K562 (cell line): ENCODE data around the gene PANK2. TPM values are rescaled to one million over a fixed set of nuclear protein-coding genes. Genes with fewer than 3 reads are reported as not detected.

ENCODE experiments used
- ATAC-seq: fragments of 200-7000 bp; cut with Tn5 transposase; 3 replicates; pipeline ENCODE4 v1.9.1; 2020; ENCODE audit warnings: moderate library complexity
- BruUV-seq: library from RNA; stranded (reverse); fragments of 400-500 nt; replicated peaks from 2 replicates; lab custom pipeline; 2021; lab: Mats Ljungman, UMichigan
- CTCF ChIA-PET: fragments of 300-600 bp; formaldehyde crosslinking; extraction: SDS; loops from one replicate; lab custom pipeline; 2021; ENCODE audit warnings: low intra/inter-chr PET ratio; lab: Yijun Ruan, JAX
- POLR2A ChIA-PET: fragments of 300-600, 350-650 bp; sonication (Branson Sonifier 250); formaldehyde crosslinking; extraction: SDS; loops from one replicate; lab custom pipeline; 2021; ENCODE audit warnings: antibody characterized with exemption, inconsistent platforms; lab: Yijun Ruan, JAX
- DNase-seq, 4 experiments: peaks; one replicate each; pipeline versions ENCODE4 v3.0.0 to v3.0.0-alpha.2; 2011 to 2018; ENCODE audit warnings: low spot score in 3 of 4, mixed read lengths in 3 of 4; ENCODE audit errors: extremely low read depth in 1 of 4
- FAIRE-seq: peaks from 2 replicates; lab custom pipeline; 2011; peaks lifted over from hg19 to GRCh38; lab: Jason Lieb, UNC
- H2AFZ ChIP-seq: 2 replicates; pipeline ENCODE4 v1.6.0; 2011; ENCODE audit warnings: low read depth, low read length, control low read depth, inconsistent platforms
- H3K27ac ChIP-seq: fragments of 200-600 bp; 3 replicates; pipeline ENCODE4 v1.8.0; 2011; ENCODE audit warnings: low read depth, mild to moderate bottlenecking, control low read depth, inconsistent platforms, low read length, moderate library complexity, mixed read lengths; ENCODE audit errors: extremely low read depth
- H3K27me3 ChIP-seq, 2 experiments: fragments of 300-600 bp in 1 of 2; 2 replicates in 1 of 2; 3 replicates in 1 of 2; pipeline versions ENCODE4 v1.6.0 to v1.8.0; 2011; ENCODE audit warnings: inconsistent platforms in 2 of 2, low read length in 2 of 2, mild to moderate bottlenecking in 1 of 2, mixed read lengths in 1 of 2, moderate library complexity in 1 of 2; ENCODE audit not compliant: control insufficient read depth in 2 of 2, insufficient read depth in 2 of 2
- H3K36me3 ChIP-seq: fragments of 300-600 bp; 3 replicates; pipeline ENCODE4 v1.8.0; 2011; ENCODE audit warnings: mild to moderate bottlenecking, low read length, inconsistent platforms; ENCODE audit not compliant: control insufficient read depth, insufficient read depth
- H3K4me1 ChIP-seq, 2 experiments: fragments of 200-600 bp in 1 of 2; replicated peaks in 1 of 2; 2 replicates in 1 of 2; 3 replicates in 1 of 2; pipeline versions ENCODE4 v1.5.1 to v1.8.0; 2011; ENCODE audit warnings: inconsistent platforms in 2 of 2, low read length in 2 of 2, mild to moderate bottlenecking in 1 of 2, mixed read lengths in 1 of 2, moderate library complexity in 1 of 2; ENCODE audit not compliant: control insufficient read depth in 2 of 2, insufficient read depth in 2 of 2
- H3K4me2 ChIP-seq: 2 replicates; pipeline ENCODE4 v1.6.1; 2011; ENCODE audit warnings: low read length, control low read depth, inconsistent platforms, mixed read lengths; ENCODE audit not compliant: insufficient read depth
- H3K4me3 ChIP-seq: fragments of 200-600 bp; sonication (generic), shearing (Covaris generic); 2 replicates; pipeline ENCODE4 v1.5.1; 2016; ENCODE audit warnings: control low read depth, inconsistent platforms
- H3K79me2 ChIP-seq: fragments of 200-600 bp; 3 replicates; pipeline ENCODE4 v1.8.0; 2011; ENCODE audit warnings: low read length, inconsistent platforms; ENCODE audit not compliant: control insufficient read depth, insufficient read depth
- H3K9ac ChIP-seq, 2 experiments: 2 replicates each; pipeline versions ENCODE4 v1.6.0 to v1.6.1; 2011; ENCODE audit warnings: low read depth in 2 of 2, low read length in 2 of 2, control low read depth in 1 of 2, inconsistent platforms in 1 of 2, mild to moderate bottlenecking in 1 of 2, mixed read lengths in 1 of 2; ENCODE audit not compliant: insufficient read depth in 1 of 2
- H3K9me1 ChIP-seq: one replicate; pipeline ENCODE4 v1.6.0; 2011; ENCODE audit warnings: inconsistent platforms, mild to moderate bottlenecking, low read length, moderate library complexity; ENCODE audit not compliant: control insufficient read depth, insufficient read depth
- H3K9me3 ChIP-seq: replicated peaks from 2 replicates; pipeline ENCODE4 v1.5.1; 2011; ENCODE audit warnings: low read depth, low read length, inconsistent platforms; ENCODE audit not compliant: control insufficient read depth, insufficient read depth
- H4K20me1 ChIP-seq: replicated peaks from 2 replicates; pipeline ENCODE4 v1.6.1; 2011; ENCODE audit warnings: low read length, inconsistent platforms, mixed read lengths; ENCODE audit not compliant: control insufficient read depth, insufficient read depth
- CEBPZ ChIP-seq: fragments of 150-350 bp; IDR thresholded peaks from 2 replicates; pipeline ENCODE4 v1.6.1; 2014; ENCODE audit warnings: low read depth, mild to moderate bottlenecking, low read length, borderline replicate concordance
- GMEB1 ChIP-seq: fragments of 250-450 bp; sonication (Bioruptor Pico); IDR thresholded peaks from 2 replicates; pipeline ENCODE4 v1.4.0; 2020; ENCODE audit warnings: mild to moderate bottlenecking
- SP1 ChIP-seq: sonication (generic); formaldehyde crosslinking; IDR thresholded peaks from 2 replicates; pipeline ENCODE4 v1.8.1; 2022; ENCODE audit warnings: mild to moderate bottlenecking, missing genetic modification reagents
- ZBTB8A ChIP-seq: fragments of 450-650 bp; IDR thresholded peaks from 2 replicates; pipeline ENCODE4 v1.6.1; 2018; ENCODE audit warnings: mild to moderate bottlenecking, moderate library complexity; ENCODE audit not compliant: partially characterized antibody
- WGBS: fragments of 100-300 bp; shearing (Covaris generic); methylation state at CpG from one replicate; pipeline ENCODE4 v1.1.6; 2016; ENCODE audit warnings: low coverage, mixed read lengths; ENCODE audit not compliant: insufficient coverage; ENCODE audit errors: missing lambda C conversion rate; 5-methylcytosine and 5-hydroxymethylcytosine counted together
- in situ Hi-C: fragments of 300-500 bp; cut with MboI; formaldehyde crosslinking; loops from 4 replicates; pipeline ENCODE4 v1.15.0; 2018; ENCODE audit warnings: inconsistent platforms, mixed read lengths
- intact Hi-C: fragments of 100-400 bp; cut with micrococcal nuclease; formaldehyde crosslinking; loops from 2 replicates; pipeline ENCODE4 v1.14.2; 2022
- polyA plus RNA-seq, 8 experiments: library from polyadenylated mRNA; depleted of rRNA in 4 of 8; stranded (reverse) in 5 of 8; unstranded in 3 of 8; fragments of >200 nt; fragmentation: Nextera tagmentation in 2 of 8; fragmentation: Illumina TruSeq in 1 of 8; extraction: Ambion mirVana in 2 of 8; extraction: Trizol in 1 of 8; gene quantifications; 2 replicates each; pipeline versions ENCODE4 v1.2.1 to v1.2.3, GENCODE V29; 2011 to 2014; ENCODE audit warnings: inconsistent platforms in 1 of 8, missing spikeins in 1 of 8
- total RNA-seq, 7 experiments: library from RNA; depleted of rRNA in 6 of 7; stranded (reverse); fragments of >200 nt in 6 of 7; fragmentation: Illumina TruSeq in 2 of 7; extraction: Trizol in 2 of 7; gene quantifications; 2 replicates each; pipeline versions ENCODE4 v1.2.1 to v1.2.3, GENCODE V29; 2011 to 2021; ENCODE audit warnings: low replicate concordance in 1 of 7
- TF ChIP-seq, protein P1 (sequence below): fragments of 250-450 bp; sonication (Bioruptor Pico); IDR thresholded peaks from 2 replicates; pipeline ENCODE4 v1.5.0; 2022; ENCODE audit warnings: mild to moderate bottlenecking
- TF ChIP-seq, protein P2 (sequence below): fragments of 450-650 bp; IDR thresholded peaks from 2 replicates; pipeline ENCODE4 v1.6.1; 2016; ENCODE audit warnings: borderline replicate concordance

PANK2 gene
- total and polyA plus RNA-seq, 9 of the 15 experiments (the other 6 are each of a cell fraction or from before 2014, with no cell fraction given), result 14.9 to 43.5 (median 31.4) TPM

DNA sequence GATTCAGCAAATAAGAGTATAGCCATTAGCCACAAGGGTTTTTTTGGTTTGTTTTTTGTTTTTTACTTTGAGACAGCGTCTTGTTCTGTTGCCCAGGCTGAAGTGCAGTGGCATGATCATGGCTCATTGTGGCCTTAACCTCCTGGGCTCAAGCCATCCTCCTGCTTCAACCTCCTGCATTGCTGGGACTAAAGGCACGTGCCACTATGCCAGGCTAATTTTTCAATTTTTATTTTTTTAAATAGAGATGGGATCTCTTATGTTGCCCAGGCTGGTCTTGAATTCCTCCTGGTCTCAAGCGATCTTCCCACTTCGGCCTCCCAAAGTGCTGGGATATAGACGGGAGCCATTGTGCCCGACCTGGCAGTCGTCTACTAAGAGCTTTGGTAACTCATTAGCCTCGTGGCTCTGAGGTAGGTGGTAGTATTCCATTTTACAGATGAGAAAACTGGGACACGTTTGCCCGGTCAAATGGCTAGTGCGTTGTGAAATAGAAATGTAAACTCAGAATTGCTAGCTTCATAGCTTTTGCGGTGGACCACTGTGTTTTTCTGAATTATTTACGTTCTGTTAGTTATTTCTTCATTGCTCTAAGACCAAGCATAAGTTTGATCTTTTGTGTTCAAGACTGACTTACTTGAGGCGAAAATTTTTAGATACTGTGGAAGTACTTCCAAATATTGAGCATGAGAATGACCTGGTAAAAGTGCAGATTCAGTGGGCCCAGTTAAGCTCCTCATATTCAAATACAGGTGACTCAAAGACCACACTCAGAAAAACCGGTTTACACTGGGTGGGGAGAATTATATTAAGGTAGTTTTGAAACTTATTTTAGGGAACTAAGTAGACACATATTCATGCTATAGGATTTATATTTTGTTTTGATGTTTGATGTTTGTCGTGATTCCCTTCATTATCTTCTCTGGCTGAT is 2.1 kb downstream of the PANK2 start:
- Histone ChIP-seq H3K4me1 (peaks cover 12% of the 10 kb centered on the region in 2 experiments; a peak in 4 of 5 replicates), H3K27ac (peak overlapping the region; percentile 33), H3K27me3 (no peaks in the 10 kb centered on the region), H4K20me1 (peaks cover 29% of the 10 kb centered on the region), H3K79me2 (peaks cover 89% of the 10 kb centered on the region), H3K9ac (peak overlapping the region; percentile 84 to 96; a peak in 3 of 4 replicates), H3K36me3 (peaks cover 36% of the 10 kb centered on the region), H3K9me1 (no peaks in the 10 kb centered on the region), H3K9me3 (no peaks in the 10 kb centered on the region), H3K4me2 (peak overlapping the region; percentile 98), H3K4me3 (peak overlapping the region; percentile 95), H2AFZ (no peak overlapping the region)
- ChIA-PET POLR2A (interaction anchor here (0.6 to 1.3 kb wide), 7 partner anchors 9 to 152 kb away, joined by 3 to 4 read pairs (median 4); no protein-coding TSS in a partner anchor), CTCF (no interaction called here)
- DNase-seq (no peak), ATAC-seq (no peak), FAIRE-seq (peak; percentile 29)
- in situ Hi-C loops (no loop called here), intact Hi-C loops (loop anchor here (2.0 kb wide), 1 partner anchor 122 kb away; no protein-coding TSS in a partner anchor)
- WGBS, result 4% methylated on average over 16 of the region's 16 CpGs
- no TSS peak for BruUV-seq
- TF ChIP-seq ZBTB8A, result no peak
- no peak for TF ChIP-seq CEBPZ
- TF ChIP-seq, protein P1, sequence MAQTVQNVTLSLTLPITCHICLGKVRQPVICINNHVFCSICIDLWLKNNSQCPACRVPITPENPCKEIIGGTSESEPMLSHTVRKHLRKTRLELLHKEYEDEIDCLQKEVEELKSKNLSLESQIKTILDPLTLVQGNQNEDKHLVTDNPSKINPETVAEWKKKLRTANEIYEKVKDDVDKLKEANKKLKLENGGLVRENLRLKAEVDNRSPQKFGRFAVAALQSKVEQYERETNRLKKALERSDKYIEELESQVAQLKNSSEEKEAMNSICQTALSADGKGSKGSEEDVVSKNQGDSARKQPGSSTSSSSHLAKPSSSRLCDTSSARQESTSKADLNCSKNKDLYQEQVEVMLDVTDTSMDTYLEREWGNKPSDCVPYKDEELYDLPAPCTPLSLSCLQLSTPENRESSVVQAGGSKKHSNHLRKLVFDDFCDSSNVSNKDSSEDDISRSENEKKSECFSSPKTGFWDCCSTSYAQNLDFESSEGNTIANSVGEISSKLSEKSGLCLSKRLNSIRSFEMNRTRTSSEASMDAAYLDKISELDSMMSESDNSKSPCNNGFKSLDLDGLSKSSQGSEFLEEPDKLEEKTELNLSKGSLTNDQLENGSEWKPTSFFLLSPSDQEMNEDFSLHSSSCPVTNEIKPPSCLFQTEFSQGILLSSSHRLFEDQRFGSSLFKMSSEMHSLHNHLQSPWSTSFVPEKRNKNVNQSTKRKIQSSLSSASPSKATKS, result no peak
- TF ChIP-seq, protein P2, sequence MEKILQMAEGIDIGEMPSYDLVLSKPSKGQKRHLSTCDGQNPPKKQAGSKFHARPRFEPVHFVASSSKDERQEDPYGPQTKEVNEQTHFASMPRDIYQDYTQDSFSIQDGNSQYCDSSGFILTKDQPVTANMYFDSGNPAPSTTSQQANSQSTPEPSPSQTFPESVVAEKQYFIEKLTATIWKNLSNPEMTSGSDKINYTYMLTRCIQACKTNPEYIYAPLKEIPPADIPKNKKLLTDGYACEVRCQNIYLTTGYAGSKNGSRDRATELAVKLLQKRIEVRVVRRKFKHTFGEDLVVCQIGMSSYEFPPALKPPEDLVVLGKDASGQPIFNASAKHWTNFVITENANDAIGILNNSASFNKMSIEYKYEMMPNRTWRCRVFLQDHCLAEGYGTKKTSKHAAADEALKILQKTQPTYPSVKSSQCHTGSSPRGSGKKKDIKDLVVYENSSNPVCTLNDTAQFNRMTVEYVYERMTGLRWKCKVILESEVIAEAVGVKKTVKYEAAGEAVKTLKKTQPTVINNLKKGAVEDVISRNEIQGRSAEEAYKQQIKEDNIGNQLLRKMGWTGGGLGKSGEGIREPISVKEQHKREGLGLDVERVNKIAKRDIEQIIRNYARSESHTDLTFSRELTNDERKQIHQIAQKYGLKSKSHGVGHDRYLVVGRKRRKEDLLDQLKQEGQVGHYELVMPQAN, result no peak
- no peak for TF ChIP-seq GMEB1 (CRISPR knock-in tag)
- 0 out of 2 replicates have a peak, but pooled peaks have one; percentile 22 for TF ChIP-seq SP1 (CRISPR knock-in tag)
